Measurements from ENCODE around the gene PPIB. TPM values are rescaled to one million over a fixed set of nuclear protein-coding genes. Genes with fewer than 3 reads are reported as not detected.

Gene PPIB
- total and polyA plus RNA-seq, 9 of the 15 experiments (the other 6 are each of a cell fraction or from before 2014, with no cell fraction given), result 306 to 746 (median 439) TPM

- peaks cover 80% of the 10 kb centered on the region for H3K36me3 ChIP-seq (ENCODE audit: control insufficient read depth, insufficient read depth, low read length)
- no peak for TF ChIP-seq JUND (IDR thresholded peaks at IDR 0.05; ENCODE audit: borderline replicate concordance, low read depth, low read length)
- TF ChIP-seq JUND (tag; IDR thresholded peaks at IDR 0.05; ENCODE audit: borderline replicate concordance, low read depth, low read length), result no peak
- TF ChIP-seq ZBTB7A (IDR thresholded peaks at IDR 0.05; ENCODE audit: borderline replicate concordance, control insufficient read depth, low read depth, low read length), result no peak
- no peak for TF ChIP-seq JUNB (CRISPR knock-in tag; conservative IDR thresholded peaks at IDR 0.05)
- no peak for TF ChIP-seq ZNF274 (IDR thresholded peaks at IDR 0.05; ENCODE audit: borderline replicate concordance, low read depth, low read length)
- TF ChIP-seq NCOA6 (IDR thresholded peaks at IDR 0.05), result no peak
- TF ChIP-seq CTCF (IDR thresholded peaks at IDR 0.05 in 2 of 3, conservative IDR thresholded peaks at IDR 0.05 in 1 of 3; ENCODE audit: insufficient read depth in 2 of 3, low read depth in 1 of 3, low read length in 3 of 3), result no peak
- no peak for TF ChIP-seq BMI1 (IDR thresholded peaks at IDR 0.05; ENCODE audit: low read length)
- TF ChIP-seq, protein P1, sequence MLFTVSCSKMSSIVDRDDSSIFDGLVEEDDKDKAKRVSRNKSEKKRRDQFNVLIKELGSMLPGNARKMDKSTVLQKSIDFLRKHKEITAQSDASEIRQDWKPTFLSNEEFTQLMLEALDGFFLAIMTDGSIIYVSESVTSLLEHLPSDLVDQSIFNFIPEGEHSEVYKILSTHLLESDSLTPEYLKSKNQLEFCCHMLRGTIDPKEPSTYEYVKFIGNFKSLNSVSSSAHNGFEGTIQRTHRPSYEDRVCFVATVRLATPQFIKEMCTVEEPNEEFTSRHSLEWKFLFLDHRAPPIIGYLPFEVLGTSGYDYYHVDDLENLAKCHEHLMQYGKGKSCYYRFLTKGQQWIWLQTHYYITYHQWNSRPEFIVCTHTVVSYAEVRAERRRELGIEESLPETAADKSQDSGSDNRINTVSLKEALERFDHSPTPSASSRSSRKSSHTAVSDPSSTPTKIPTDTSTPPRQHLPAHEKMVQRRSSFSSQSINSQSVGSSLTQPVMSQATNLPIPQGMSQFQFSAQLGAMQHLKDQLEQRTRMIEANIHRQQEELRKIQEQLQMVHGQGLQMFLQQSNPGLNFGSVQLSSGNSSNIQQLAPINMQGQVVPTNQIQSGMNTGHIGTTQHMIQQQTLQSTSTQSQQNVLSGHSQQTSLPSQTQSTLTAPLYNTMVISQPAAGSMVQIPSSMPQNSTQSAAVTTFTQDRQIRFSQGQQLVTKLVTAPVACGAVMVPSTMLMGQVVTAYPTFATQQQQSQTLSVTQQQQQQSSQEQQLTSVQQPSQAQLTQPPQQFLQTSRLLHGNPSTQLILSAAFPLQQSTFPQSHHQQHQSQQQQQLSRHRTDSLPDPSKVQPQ (CRISPR knock-in tag; IDR thresholded peaks at IDR 0.05; ENCODE audit: borderline replicate concordance), result no peak
- no peak for TF ChIP-seq ZNF644 (tag; IDR thresholded peaks at IDR 0.05; ENCODE audit: low read depth)
- no peak for TF ChIP-seq HNRNPLL (IDR thresholded peaks at IDR 0.05; ENCODE audit: low read depth, low read length, poor library complexity, severe bottlenecking)
- H3K4me3 ChIP-seq, result no peak overlapping the region
- H3K79me2 ChIP-seq (ENCODE audit: control insufficient read depth, insufficient read depth, low read length), result no peaks in the 10 kb centered on the region
- H3K4me2 ChIP-seq (ENCODE audit: insufficient read depth, low read length), result no peak overlapping the region
- ChIA-PET POLR2A (interaction anchor here (0.9 to 2.2 kb wide), 5 partner anchors 9 to 40 kb away, joined by 3 to 11 read pairs (median 4); partner anchors contain the start of gene PPIB), CTCF (ENCODE audit: low intra/inter-chr PET ratio) (no interaction called here)
- H3K4me1 ChIP-seq (replicated peaks in 1 of 2; ENCODE audit: control insufficient read depth in 2 of 2, insufficient read depth in 2 of 2, low read length in 2 of 2), result no peaks in the 10 kb centered on the region
- DNase-seq (ENCODE audit: extremely low read depth in 1 of 4, low spot score in 3 of 4) (no peak), FAIRE-seq (no peak), ATAC-seq (no peak)
- no peaks in the 10 kb centered on the region for H3K9me1 ChIP-seq (ENCODE audit: control insufficient read depth, insufficient read depth, low read length)
- intact Hi-C loops (cut with micrococcal nuclease) (no loop called here), in situ Hi-C loops (cut with MboI) (no loop called here)
- H4K20me1 ChIP-seq (replicated peaks; ENCODE audit: control insufficient read depth, insufficient read depth, low read length), result no peaks in the 10 kb centered on the region
- no peak overlapping the region for H3K27ac ChIP-seq (ENCODE audit: extremely low read depth, low read depth, low read length)
- no peaks in the 10 kb centered on the region for H3K9me3 ChIP-seq (replicated peaks; ENCODE audit: control insufficient read depth, insufficient read depth, low read depth, low read length)
- H3K9ac ChIP-seq (ENCODE audit: insufficient read depth in 1 of 2, low read depth in 2 of 2, low read length in 2 of 2), result no peak overlapping the region
- no peaks in the 10 kb centered on the region for H3K27me3 ChIP-seq (ENCODE audit: control insufficient read depth in 2 of 2, insufficient read depth in 2 of 2, low read length in 2 of 2)
- WGBS (ENCODE audit: insufficient coverage, low coverage, missing lambda C conversion rate), result 88% methylated on average over 3 of the region's 3 CpGs
- H2AFZ ChIP-seq (ENCODE audit: low read depth, low read length), result no peak overlapping the region
- TSS peak; percentile 13 for BruUV-seq (replicated peaks)
These were observed 39.9 kb downstream of the PPIB start for GRCh38 chr15:64122936-64123351.

Data from K562 (cell line).